OCI-LY7 (cell line): ENCODE measurements around the gene CLGN. TPM values are rescaled to one million over a fixed set of nuclear protein-coding genes. Genes with fewer than 3 reads are reported as not detected.

ENCODE experiments used
- BruUV-seq: library from RNA; stranded (reverse); fragments of 400-500 nt; replicated peaks from 2 replicates; lab custom pipeline; 2021; lab: Mats Ljungman, UMichigan
- CTCF ChIA-PET: fragments of 300-600 bp; sonication (Branson Sonifier 250); formaldehyde crosslinking; loops from one replicate; lab custom pipeline; 2022; ENCODE audit warnings: antibody characterized with exemption; ENCODE audit not compliant: unreplicated experiment; lab: Charles Lee
- POLR2A ChIA-PET: fragments of 300-600 bp; sonication (Branson Sonifier 250); formaldehyde crosslinking; loops from one replicate; lab custom pipeline; 2022; ENCODE audit warnings: antibody characterized with exemption; lab: Charles Lee
- DNase-seq: peaks from one replicate; pipeline ENCODE4 v3.0.0-alpha.2; 2015; ENCODE audit warnings: low spot score
- H2AFZ ChIP-seq: fragments of 200-600 bp; sonication (generic), shearing (Covaris generic); 2 replicates; pipeline ENCODE4 v1.6.1; 2014; ENCODE audit warnings: mild to moderate bottlenecking, antibody characterized with exemption, low read length, moderate library complexity
- H3K27ac ChIP-seq: fragments of 200-600 bp; sonication (generic); 2 replicates; pipeline ENCODE4 v1.5.1; 2014; ENCODE audit warnings: mixed run types, low read depth, mild to moderate bottlenecking, moderate library complexity, low read length, inconsistent platforms; ENCODE audit not compliant: poor library complexity, severe bottlenecking
- H3K36me3 ChIP-seq: fragments of 200-600 bp; sonication (generic); 2 replicates; pipeline ENCODE4 v1.6.1; 2014; ENCODE audit warnings: mild to moderate bottlenecking, antibody characterized with exemption, low read length, moderate library complexity, mixed read lengths; ENCODE audit not compliant: insufficient read depth
- H3K4me1 ChIP-seq: fragments of 200-600 bp; sonication (generic); 2 replicates; pipeline ENCODE4 v1.5.1; 2014; ENCODE audit warnings: mild to moderate bottlenecking, low read length; ENCODE audit not compliant: insufficient read depth, poor library complexity, severe bottlenecking
- H3K4me2 ChIP-seq: fragments of 200-600 bp; sonication (generic); 2 replicates; pipeline ENCODE4 v1.6.1; 2014; ENCODE audit warnings: mild to moderate bottlenecking, low read length
- H3K4me3 ChIP-seq: fragments of 200-600 bp; sonication (generic); 2 replicates; pipeline ENCODE4 v1.5.1; 2014; ENCODE audit warnings: mild to moderate bottlenecking, low read depth, low read length; ENCODE audit not compliant: poor library complexity, severe bottlenecking
- H3K79me2 ChIP-seq: fragments of 200-600 bp; sonication (generic); 2 replicates; pipeline ENCODE4 v1.6.1; 2016; ENCODE audit warnings: low read depth, mild to moderate bottlenecking, low read length, moderate library complexity, mixed read lengths; ENCODE audit not compliant: insufficient read depth
- H3K9me2 ChIP-seq: fragments of 200-600 bp; sonication (generic); 2 replicates; pipeline ENCODE4 v1.6.1; 2016; ENCODE audit warnings: mild to moderate bottlenecking, low read length, mixed read lengths; ENCODE audit not compliant: insufficient read depth
- H3K9me3 ChIP-seq: fragments of 200-600 bp; sonication (generic); 2 replicates; pipeline ENCODE4 v1.6.1; 2014; ENCODE audit warnings: mild to moderate bottlenecking, mixed run types, low read length, mixed read lengths
- H4K20me1 ChIP-seq: fragments of 200-600 bp; sonication (generic); 2 replicates; pipeline ENCODE4 v1.6.1; 2014; ENCODE audit warnings: mild to moderate bottlenecking, antibody characterized with exemption, low read length, moderate library complexity, mixed read lengths; ENCODE audit not compliant: insufficient read depth
- EZH2phosphoT487 ChIP-seq: fragments of 200-600 bp; sonication (generic); IDR thresholded peaks from 2 replicates; pipeline ENCODE4 v1.6.1; 2018; ENCODE audit warnings: low read depth, borderline replicate concordance, mild to moderate bottlenecking, mixed run types, antibody characterized with exemption, low read length, moderate library complexity, mixed read lengths
- intact Hi-C: fragments of 100-400 bp; cut with micrococcal nuclease; formaldehyde crosslinking; loops from one replicate; pipeline ENCODE4 v1.10.0; 2022; ENCODE audit not compliant: unreplicated experiment
- total RNA-seq, 2 experiments: library from RNA; depleted of rRNA in 1 of 2; stranded (reverse); fragments of >200 nt in 1 of 2; shearing (Covaris generic) in 1 of 2; gene quantifications; 2 replicates each; pipeline ENCODE4 v1.2.3, GENCODE V29; 2014 to 2022
- TF ChIP-seq, protein P1 (sequence below): fragments of 200-600 bp; sonication (generic); conservative IDR thresholded peaks from 2 replicates; pipeline ENCODE4 v1.5.1; 2014; ENCODE audit warnings: mild to moderate bottlenecking, antibody characterized with exemption, low read length, moderate library complexity, mixed read lengths

Gene CLGN
- total RNA-seq, 2 experiments from 2014 or later, result 1.1 to 2.5 TPM

DNA sequence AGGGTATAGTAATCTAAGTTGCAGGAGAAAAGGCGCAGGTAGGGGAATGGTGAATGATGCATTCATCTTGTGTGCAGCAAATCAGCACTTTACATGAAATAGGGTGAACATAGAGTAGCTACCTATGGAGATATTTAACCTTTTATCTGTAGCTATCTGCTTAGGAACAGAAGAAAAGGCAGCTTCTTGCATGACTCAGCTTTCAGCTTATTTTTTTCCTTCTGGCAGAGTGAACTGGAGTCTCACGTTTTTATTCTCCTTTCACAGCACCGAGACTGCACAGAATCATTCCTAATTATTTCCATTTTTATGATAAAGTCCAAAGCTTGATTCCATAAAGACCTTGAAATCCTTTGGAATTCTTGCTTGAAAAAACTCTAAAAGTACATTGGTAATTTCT is 58.8 kb downstream of the CLGN start:
- Histone ChIP-seq H3K4me3 (no peak overlapping the region), H3K9me3 (no peaks in the 10 kb centered on the region), H3K36me3 (no peaks in the 10 kb centered on the region), H3K4me1 (no peaks in the 10 kb centered on the region), H3K9me2 (no peaks in the 10 kb centered on the region), H2AFZ (no peak overlapping the region), H3K79me2 (no peaks in the 10 kb centered on the region), H3K4me2 (no peak overlapping the region), H3K27ac (no peak overlapping the region), H4K20me1 (no peaks in the 10 kb centered on the region)
- no peak for DNase-seq
- TF ChIP-seq, protein P1, sequence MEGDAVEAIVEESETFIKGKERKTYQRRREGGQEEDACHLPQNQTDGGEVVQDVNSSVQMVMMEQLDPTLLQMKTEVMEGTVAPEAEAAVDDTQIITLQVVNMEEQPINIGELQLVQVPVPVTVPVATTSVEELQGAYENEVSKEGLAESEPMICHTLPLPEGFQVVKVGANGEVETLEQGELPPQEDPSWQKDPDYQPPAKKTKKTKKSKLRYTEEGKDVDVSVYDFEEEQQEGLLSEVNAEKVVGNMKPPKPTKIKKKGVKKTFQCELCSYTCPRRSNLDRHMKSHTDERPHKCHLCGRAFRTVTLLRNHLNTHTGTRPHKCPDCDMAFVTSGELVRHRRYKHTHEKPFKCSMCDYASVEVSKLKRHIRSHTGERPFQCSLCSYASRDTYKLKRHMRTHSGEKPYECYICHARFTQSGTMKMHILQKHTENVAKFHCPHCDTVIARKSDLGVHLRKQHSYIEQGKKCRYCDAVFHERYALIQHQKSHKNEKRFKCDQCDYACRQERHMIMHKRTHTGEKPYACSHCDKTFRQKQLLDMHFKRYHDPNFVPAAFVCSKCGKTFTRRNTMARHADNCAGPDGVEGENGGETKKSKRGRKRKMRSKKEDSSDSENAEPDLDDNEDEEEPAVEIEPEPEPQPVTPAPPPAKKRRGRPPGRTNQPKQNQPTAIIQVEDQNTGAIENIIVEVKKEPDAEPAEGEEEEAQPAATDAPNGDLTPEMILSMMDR, result no peak
- TF ChIP-seq EZH2phosphoT487, result no peak
- intact Hi-C loops, result no loop called here
- POLR2A ChIA-PET, result interaction anchor here (1.0 to 1.2 kb wide), 3 partner anchors 8 to 20 kb away, joined by 3 to 6 read pairs (median 5); no protein-coding TSS in a partner anchor
- no TSS peak for BruUV-seq
- CTCF ChIA-PET, result no interaction called here

DNA sequence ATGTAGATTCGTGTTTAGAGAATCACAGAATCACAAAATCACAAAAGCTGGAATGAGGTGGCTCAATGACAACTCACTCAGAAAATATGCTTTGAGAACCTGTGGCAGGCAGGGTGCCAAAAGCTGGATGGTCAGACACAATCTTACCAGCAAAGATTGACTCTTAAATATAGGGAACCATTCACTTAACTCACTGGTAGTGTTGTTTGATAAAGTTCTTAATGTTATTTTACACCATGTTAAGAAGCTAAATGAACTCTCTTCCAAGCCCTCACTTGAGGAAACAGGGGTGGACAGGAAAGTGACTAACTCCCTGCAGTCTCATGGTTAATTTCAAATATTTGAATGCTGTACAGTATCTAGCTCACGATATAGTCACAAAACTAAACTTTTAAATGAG is 59.7 kb downstream of the CLGN start:
- Histone ChIP-seq H3K4me1 (no peaks in the 10 kb centered on the region), H3K4me2 (no peak overlapping the region), H4K20me1 (no peaks in the 10 kb centered on the region), H3K4me3 (no peak overlapping the region), H2AFZ (no peak overlapping the region), H3K79me2 (no peaks in the 10 kb centered on the region), H3K9me2 (no peaks in the 10 kb centered on the region), H3K9me3 (no peaks in the 10 kb centered on the region), H3K27ac (no peak overlapping the region), H3K36me3 (no peaks in the 10 kb centered on the region)
- no TSS peak for BruUV-seq
- no peak for DNase-seq
- CTCF ChIA-PET, result interaction anchor here (0.9 kb wide), 1 partner anchor 9 kb away, joined by 3 read pairs; no protein-coding TSS in a partner anchor
- intact Hi-C loops, result no loop called here
- no peak for TF ChIP-seq EZH2phosphoT487
- TF ChIP-seq, protein P1, result no peak
- POLR2A ChIA-PET, result interaction anchor here (1.2 kb wide), 1 partner anchor 9 kb away, joined by 5 read pairs; no protein-coding TSS in a partner anchor

DNA sequence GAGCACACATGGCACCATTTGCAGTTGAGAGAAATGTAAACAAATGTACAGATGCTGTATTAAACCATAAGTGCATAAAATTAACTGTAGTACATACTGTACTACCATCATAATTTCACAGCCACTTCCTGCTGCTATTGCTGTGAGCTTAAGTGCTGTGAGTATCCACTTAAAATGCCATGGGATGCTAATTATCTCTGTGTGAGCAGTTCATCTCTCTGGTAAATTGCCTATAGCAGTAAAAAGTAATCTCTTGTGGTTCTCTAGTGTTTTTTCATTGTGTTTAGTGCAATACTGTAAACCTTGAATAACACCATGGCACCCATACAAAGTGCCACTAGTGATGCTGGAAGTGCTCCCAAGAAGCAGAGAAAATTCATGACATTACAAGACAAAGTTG is 63.9 kb downstream of the CLGN start:
- no peak overlapping the region for H3K4me2 ChIP-seq
- H3K36me3 ChIP-seq, result no peaks in the 10 kb centered on the region
- DNase-seq, result no peak
- no peak overlapping the region for H3K27ac ChIP-seq
- no peaks in the 10 kb centered on the region for H3K9me2 ChIP-seq
- no TSS peak for BruUV-seq
- no peaks in the 10 kb centered on the region for H3K79me2 ChIP-seq
- no peaks in the 10 kb centered on the region for H3K9me3 ChIP-seq
- H3K4me3 ChIP-seq, result no peak overlapping the region
- H4K20me1 ChIP-seq, result no peaks in the 10 kb centered on the region
- no peak overlapping the region for H2AFZ ChIP-seq
- no peaks in the 10 kb centered on the region for H3K4me1 ChIP-seq
- no peak for TF ChIP-seq EZH2phosphoT487
- TF ChIP-seq, protein P1, result no peak
- POLR2A ChIA-PET, result no interaction called here
- CTCF ChIA-PET, result no interaction called here
- intact Hi-C loops, result loop anchor here (5.0 kb wide), 2 partner anchors 159 to 706 kb away; partner anchors contain the start of gene ELMOD2
